Mesenteric fat pad (tissue), 1 donor: ENCODE measurements around the gene KLRC2. TPM values are rescaled to one million over a fixed set of nuclear protein-coding genes. Genes with fewer than 3 reads are reported as not detected.
"Not testable (repeated sequence)": the region's sequence is repeated elsewhere in the genome, so short reads cannot be mapped to it uniquely, and the experiment has no call there.

Experiments
- DNase-seq: peaks from one replicate; pipeline ENCODE4 v3.0.0-alpha.2; 2020; ENCODE audit warnings: low spot score
- long read RNA-seq: library from polyadenylated mRNA; unstranded; transcript quantifications from one replicate; pipeline ENCODE4 v2.0.0, GENCODE V29; 2020
- total RNA-seq: library from RNA; stranded (reverse); fragmentation: NEBNext Ultra II Directional; extraction: Animal tissue kit (Norgen Biotek cat#: 25700); gene quantifications from one replicate; pipeline ENCODE4 v1.2.1, GENCODE V29; 2021
- donor health status: DM: yes; HTN: yes; CAD: no.

KLRC2 gene
- not detected for total RNA-seq
- long read RNA-seq = 0 reads

DNA sequence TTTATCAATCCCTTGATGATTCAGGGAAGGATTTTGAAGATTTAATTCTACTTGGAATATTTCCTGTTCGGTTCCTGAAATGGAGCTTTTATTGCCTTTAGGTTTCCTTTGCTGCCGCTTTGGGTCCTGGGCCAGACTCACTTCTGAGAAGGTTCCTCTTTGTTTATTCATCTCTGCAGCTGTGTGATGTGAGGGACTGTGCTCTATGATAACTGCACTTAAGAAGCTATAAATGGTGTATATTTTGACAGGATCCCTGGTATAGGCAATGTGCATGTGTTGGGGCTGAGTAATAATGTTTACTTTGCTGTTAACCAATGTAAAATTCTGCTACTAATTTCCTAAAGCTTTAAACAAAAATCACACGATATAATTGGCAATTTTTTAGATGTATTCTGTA is at the start of gene KLRC2:
Gene KLRC2, minus strand, starts transcription at position 195 of the 400 bp plus-strand sequence. Its CDS starts 24 bp downstream, at position 171.
- DNase-seq = not testable (repeated sequence)

- DNase-seq = not testable (repeated sequence)
Observed at GRCh38 chr12:10481901-10482300, 46.1 kb upstream of the KLRC2 start.

DNA sequence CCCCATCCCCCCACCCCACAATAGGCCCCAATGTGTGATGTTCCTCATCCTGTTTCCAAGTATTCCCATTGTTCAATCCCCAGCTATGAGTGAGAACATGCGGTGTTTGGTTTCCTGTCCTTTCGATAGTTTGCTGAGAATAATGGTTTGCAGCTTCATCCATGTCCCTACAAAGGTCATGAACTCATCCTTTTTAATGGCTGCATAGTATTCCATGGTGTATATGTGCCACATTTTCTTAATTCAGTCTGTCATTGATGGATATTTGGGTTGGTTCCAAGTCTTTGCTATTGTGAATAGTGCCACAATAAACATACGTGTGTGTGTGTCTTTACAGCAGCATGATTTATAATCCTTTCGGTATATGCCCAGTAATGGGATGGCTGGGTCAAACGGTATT is 37.0 kb upstream of the KLRC2 start:
- not testable (repeated sequence) for DNase-seq

DNA sequence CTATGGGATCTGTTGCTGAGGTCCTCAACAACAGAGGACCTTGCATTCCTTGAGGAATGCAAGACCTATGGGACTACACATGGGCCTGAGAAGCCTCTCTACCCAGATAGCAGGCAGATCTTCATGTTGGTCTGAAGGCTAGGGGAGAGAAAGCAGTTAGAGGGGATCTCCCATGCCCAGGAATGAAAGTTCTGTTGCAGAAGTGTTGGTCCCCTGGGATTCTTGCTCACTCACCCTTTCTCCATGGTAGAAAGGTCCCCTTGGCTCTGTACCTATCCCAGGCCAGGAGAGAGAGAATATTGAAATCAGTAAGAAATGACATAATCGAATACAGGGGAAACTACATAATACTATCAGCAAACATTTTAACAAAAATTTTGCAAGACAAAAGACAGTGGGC is 33.9 kb upstream of the KLRC2 start:
- DNase-seq = no peak

DNA sequence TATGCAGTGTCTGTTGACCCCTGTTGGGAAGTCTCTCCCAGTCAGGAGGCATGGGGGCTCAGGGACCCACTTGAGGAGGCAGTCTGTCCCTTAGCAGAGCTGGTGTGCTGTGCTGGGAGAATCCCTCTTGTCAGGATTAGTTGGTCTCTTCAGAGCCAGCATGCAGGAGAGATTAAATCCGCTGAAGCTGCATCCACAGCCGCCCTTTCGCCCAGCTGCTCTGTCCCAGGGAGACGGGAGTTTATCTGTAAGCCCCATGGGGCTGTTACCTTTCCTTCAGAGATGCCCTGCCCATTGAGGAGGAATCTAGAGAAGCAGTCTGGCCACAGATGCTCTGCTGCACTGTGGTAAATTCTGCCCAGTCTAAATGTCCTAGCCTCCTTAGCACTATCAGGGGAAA is 30.5 kb upstream of the KLRC2 start:
- no peak for DNase-seq

DNA sequence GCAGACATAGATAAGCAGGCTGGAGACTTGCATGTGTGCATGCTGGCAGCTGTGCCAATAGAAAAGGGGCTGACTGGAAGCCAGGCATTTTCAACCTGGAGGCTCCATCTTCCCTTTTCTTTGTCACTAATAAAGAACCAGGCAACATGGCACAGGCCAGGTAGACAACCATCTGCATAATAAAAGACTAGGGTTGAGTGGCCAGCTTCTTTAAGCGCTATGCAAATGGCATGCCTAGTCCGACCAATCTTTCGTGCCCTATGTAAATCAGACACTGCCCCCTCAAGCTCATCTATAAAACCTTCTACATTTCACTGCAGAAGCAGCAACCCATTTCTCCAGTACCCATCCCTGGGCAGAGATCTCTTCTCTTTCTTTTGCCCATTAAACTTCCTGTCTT is 21.9 kb upstream of the KLRC2 start:
- DNase-seq = no peak

GRCh38 chr12:10456856-10457255 is 21.0 kb upstream of the KLRC2 start:
- DNase-seq = no peak

- DNase-seq = no peak
Observed at GRCh38 chr12:10455766-10456165, 20.0 kb upstream of the KLRC2 start.

- DNase-seq = no peak
Observed at GRCh38 chr12:10454531-10454930, 18.7 kb upstream of the KLRC2 start.

DNA sequence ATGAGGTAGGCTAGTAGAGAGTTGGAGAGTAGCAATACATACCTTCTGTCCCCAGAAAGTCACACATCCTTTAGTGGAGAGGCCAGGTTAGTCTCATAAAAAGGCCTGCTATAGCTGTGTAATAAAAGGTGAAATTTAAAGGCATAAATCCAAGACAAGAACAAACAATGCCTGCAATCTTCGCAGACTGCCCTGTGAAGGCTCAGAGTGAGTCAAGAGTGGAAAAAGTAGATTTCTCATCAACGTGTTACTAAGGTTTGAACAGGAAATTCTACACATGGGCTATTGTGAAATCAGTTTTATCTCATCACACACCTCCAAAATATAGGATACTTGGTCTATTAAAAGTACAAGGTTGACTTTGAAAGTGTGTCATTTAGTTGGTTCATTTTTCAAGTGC is 17.3 kb upstream of the KLRC2 start, which contains the start of gene KLRC1:
Gene KLRC1, minus strand, starts transcription at position 222 of the 400 bp plus-strand sequence. CDS start 2,221 bp downstream, outside the sequence.
- no peak for DNase-seq

DNA sequence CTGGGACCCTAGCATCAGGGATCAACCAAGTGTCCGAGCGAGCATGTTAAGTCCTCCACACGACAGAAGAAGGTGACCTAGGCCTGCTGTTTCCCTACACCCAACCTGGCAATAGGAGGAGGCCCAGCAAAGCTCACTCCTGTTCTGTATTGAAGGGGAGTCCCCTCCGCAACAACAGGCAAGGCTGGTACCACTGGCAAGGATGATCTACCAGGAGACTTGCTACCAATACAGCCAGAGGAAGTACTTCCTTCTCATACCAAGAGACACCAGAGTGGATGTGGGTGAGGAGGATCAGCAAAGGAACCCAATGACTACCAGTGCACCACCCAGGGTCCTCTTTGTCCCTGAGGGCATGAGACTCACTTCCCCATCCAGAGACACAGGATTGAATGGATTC is 12.4 kb upstream of the KLRC2 start:
- DNase-seq = no peak

- not testable (repeated sequence) for DNase-seq
Observed at GRCh38 chr12:10446052-10446451, 10.2 kb upstream of the KLRC2 start.

GRCh38 chr12:10441144-10441543 is 5.3 kb upstream of the KLRC2 start:
- not testable (repeated sequence) for DNase-seq

DNA sequence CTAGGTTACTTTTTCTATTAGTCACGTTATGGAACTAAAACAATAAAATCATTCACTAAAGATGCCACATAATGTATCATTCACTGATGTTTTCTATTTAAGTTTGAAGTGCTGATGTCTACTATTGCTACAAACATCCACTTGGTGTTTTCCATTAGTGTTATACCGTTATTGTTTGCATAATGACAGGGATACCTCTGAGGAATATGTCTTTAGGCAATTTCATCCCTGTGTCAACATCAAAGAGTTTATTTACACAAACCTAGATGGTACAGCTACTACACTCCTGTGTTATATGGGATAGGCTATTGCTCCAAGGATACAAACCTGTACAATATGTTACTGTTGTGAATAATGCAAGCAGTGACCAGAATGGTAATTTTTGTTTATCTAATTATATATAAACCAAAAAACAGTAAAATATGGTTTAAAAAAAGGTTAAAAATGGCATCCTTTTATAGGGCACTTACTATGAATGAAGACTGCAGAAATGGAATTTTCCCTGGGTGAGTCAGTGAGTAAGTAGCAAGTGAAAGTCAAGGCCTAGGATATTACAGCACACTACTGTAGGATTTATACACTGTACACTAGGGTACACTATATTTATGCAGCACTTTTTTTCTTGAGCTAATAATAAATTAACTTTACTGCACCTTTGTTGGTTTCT is 3.9 kb upstream of the KLRC2 start:
- not testable (repeated sequence) for DNase-seq

- DNase-seq = not testable (repeated sequence)
Observed at GRCh38 chr12:10437601-10438000, 1.8 kb upstream of the KLRC2 start.

GRCh38 chr12:10430623-10431022 is 5.2 kb downstream of the KLRC2 start:
- not testable (repeated sequence) for DNase-seq

DNA sequence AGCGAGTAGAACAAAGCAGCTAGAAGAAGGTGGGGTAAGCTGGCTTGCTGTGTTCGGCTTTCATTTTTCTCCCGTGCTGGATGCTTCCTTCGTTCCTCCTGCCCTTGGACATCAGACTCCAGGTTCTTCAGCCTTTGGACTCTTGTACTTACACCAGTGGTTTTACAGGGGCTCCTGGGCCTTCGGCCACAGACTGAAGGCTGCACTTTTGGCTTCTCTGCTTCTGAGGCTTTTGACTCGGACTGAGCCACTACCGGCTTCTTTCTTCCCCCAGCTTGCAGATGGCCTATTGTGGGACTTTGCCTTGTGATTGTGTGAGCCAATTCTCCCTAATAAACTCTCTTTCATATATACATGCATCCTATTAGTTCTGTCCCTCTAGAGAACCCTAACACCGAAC is 9.9 kb downstream of the KLRC2 start:
- DNase-seq = not testable (repeated sequence)

DNA sequence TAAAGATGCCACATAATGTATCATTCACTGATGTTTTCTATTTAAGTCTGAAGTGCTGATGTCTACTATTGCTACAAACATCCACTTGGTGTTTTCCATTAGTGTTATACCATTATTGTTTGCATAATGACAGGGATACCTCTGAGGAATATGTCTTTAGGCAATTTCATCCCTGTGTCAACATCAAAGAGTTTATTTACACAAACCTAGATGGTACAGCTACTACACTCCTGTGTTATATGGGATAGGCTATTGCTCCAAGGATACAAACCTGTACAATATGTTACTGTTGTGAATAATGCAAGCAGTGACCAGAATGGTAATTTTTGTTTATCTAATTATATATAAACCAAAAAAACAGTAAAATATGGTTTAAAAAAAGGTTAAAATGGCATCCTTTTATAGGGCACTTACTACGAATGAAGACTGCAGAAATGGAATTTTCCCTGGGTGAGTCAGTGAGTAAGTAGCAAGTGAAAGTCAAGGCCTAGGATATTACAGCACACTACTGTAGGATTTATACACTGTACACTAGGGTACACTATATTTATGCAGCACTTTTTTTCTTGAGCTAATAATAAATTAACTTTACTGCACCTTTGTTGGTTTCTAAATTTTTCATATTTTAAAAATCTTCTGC is 11.4 kb downstream of the KLRC2 start:
- DNase-seq = not testable (repeated sequence)

GRCh38 chr12:10422159-10422558 is 13.7 kb downstream of the KLRC2 start:
- DNase-seq = not testable (repeated sequence)

GRCh38 chr12:10420334-10420733 is 15.5 kb downstream of the KLRC2 start, which contains the start of gene KLRC3:
Gene KLRC3 (minus strand): TSS chr12:10420595. CDS start chr12:10420550, 45 bp downstream.
- DNase-seq = not testable (repeated sequence)

- DNase-seq = no peak
Observed at GRCh38 chr12:10409392-10409791, 26.4 kb downstream of the KLRC2 start, which contains the start of gene KLRC4. Gene KLRC4 (minus strand): TSS chr12:10409757. CDS start chr12:10409575, 182 bp downstream.

DNA sequence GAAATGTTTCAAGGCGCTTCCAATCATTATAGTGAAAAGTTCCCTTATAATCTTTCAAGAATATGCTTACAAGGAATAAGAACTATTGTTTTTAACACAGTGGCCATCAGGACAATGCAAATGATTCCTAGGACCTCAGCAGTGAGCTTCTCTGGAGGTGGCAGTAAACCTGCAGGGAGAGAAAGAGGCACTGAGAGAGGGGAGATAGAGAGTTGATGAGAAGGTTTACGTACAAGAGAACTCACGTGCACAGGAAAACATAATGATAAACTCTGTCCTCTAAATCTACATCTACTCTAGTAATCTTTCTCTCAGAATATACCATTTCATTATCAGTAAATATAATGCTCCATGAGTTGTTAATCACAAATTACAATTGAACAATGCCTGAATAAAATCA is 27.0 kb downstream of the KLRC2 start:
- no peak for DNase-seq
